ENCODE results near the gene BBS9. TPM values are rescaled to one million over a fixed set of nuclear protein-coding genes. Genes with fewer than 3 reads are reported as not detected.

BBS9 gene
- total RNA-seq, 1 experiment from 2014 or later, result 9.1 TPM

DNA sequence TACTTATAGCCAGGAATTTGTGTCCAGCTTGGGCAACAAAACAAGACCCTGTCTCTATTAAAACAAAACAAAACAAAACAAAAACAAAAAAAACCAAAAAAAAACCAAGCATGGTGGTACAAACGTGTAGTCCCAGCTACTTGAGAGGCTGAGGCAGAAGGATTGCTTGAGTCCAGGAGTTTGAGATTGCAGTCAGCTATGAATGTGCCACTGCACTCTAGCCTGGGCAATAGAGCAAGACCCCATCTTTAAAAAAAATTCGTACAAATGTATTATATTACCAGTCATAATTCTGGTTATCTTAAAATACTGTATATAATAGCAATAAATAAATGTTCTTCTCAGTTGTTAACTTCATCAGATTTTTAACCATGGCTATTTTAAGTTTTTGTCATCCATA, 2.3 kb upstream of the BBS9 start:
- DNase-seq (ENCODE audit: low read depth), result no peak

- no peak for DNase-seq (ENCODE audit: low read depth)
Measured at GRCh38 chr7:33128631-33128989, 754 bp upstream of the BBS9 start.

GRCh38 chr7:33129806-33130153, 416 bp downstream of the BBS9 start:
- DNase-seq (ENCODE audit: low read depth), result no peak

- peak; percentile 54 for DNase-seq (ENCODE audit: low read depth)
Measured at GRCh38 chr7:33130184-33130583, 820 bp downstream of the BBS9 start.

DNA sequence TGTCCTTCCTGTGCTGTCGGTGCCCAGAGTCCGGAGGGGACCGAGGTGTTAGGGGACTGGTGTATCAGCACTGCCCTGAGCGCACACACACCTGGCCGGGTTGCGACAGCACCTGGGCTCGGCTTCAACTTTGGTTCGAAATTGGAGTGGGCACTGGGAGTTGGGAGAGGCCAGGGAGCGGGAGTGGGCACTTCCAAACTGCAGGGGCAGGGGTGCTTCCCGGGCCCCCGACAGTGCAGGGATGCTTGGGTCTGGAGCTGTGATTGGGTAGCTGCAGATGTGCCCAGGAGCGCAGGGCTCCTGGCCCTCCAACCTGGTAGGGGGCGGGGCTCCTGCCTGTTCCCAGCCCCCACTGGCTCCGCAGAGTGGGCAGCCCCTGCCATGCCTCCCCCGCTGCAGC, 7.7 kb downstream of the BBS9 start:
- DNase-seq (ENCODE audit: low read depth), result no peak

GRCh38 chr7:33142585-33142984, 13.2 kb downstream of the BBS9 start:
- no peak for DNase-seq (ENCODE audit: low read depth)

DNA sequence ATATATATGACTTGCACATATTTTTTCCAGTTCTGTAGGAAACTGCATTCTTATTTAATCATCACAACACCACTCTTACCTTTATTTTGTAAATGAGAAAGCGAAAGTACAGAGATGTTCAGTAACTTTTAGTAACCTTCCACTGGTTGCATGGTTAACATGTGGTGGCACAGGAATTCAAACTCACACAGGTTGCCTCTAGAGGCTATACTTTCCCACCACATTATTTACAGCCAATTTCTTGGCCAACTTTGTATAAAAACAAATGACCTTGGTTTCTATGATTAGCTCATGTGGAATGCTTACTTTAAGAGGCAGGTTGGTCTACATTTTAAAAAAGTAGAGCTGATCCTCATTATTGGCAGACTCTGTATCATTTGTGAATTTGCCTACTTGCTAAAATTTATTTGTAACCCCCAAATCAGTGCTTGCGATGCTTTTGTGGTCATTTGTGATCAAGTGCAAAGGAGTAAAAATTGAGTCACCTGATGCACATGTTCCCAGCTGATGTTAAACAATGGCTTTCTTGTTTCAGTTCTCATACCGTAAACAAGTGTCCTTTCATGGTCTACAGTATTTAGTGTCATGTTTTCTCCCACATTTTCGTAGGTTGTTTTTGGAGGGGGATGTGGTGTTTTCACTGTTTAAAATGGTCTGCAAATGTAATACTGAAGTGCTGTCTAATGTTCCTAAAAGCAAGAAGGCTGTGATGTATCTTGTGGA, 14.8 kb downstream of the BBS9 start:
- DNase-seq (ENCODE audit: low read depth), result peak; percentile 87

DNA sequence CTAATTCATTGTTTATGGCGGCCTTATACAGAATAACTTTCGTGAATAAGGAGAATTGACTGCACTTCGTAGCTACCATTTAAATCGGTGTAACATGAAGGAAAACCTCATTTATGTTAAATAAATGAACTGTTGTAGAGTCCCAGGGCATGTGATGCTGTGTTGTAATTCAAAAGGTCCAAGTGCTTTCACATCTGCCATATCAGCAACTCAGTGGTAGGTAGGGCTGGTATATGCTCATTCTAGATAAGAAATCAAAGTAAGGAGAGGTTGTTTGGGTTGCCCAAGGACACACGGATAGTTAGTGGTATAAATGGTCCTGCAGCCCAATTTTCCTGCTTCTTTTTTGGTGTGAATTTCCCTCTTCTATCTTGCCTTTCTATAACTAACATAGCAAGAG, 15.8 kb downstream of the BBS9 start:
- no peak for DNase-seq (ENCODE audit: low read depth)

DNA sequence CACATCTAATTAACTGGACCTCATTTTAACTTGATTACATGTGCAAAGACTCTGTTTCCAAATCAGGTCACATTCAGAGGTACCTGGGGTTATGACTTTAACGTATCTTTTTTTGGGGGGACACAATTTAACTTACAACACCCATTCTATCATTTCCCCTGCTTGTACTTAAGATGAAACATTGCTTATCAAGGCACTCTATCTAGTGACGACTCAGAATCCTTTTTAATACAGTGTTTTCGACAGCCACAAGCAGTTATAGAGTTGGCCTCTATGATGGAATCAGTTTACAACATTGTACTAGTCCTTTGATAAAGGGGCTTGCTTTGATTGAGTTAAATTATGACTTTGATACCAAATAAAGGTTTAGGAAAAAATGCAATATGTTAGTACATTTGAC, 22.7 kb downstream of the BBS9 start:
- DNase-seq (ENCODE audit: low read depth), result no peak

GRCh38 chr7:33155811-33156210, 26.4 kb downstream of the BBS9 start:
- peak; percentile 29 for DNase-seq (ENCODE audit: low read depth)

GRCh38 chr7:33156441-33156840, 27.1 kb downstream of the BBS9 start:
- no peak for DNase-seq (ENCODE audit: low read depth)

GRCh38 chr7:33157311-33157710, 27.9 kb downstream of the BBS9 start:
- no peak for DNase-seq (ENCODE audit: low read depth)

- DNase-seq (ENCODE audit: low read depth), result no peak
Measured at GRCh38 chr7:33157781-33158180, 28.4 kb downstream of the BBS9 start.

DNA sequence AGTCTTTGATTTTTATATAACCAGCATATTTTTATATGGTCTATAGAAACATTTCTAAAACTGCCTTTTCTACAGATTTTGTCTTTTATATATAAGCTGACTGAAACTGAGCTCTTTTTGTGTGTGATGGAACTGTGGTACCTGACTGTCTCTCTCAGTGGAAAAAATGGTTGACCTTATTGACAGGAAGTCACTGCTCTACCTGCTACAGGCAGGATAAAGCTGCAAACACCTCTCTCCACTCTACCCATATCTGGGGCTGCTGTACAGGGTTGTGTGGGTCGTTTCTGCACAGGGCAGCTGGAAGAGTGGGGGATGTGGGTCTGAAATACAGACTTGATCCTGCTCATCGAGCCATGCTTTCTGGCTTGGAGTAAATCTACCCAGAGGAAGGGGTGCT, 48.5 kb downstream of the BBS9 start:
- DNase-seq (ENCODE audit: low read depth), result no peak

DNA sequence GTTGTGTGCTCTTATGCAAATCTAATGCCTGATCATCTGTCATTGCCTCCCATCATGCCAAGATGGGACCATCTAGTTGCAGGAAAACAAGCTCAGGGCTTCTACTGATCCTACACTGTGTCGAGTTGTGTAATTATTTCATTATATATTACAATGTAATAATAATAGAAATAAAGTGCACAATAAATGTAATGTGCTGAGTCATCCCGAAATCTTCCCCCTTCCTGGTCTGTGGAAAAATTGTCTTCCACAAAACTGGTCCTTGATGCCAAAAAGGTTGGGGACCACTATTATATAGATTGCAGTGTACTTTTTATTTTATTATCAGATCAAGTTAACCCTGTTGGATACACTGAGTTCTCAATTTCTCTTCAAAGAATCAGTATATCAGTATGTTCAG, 50.2 kb downstream of the BBS9 start:
- no peak for DNase-seq (ENCODE audit: low read depth)

DNA sequence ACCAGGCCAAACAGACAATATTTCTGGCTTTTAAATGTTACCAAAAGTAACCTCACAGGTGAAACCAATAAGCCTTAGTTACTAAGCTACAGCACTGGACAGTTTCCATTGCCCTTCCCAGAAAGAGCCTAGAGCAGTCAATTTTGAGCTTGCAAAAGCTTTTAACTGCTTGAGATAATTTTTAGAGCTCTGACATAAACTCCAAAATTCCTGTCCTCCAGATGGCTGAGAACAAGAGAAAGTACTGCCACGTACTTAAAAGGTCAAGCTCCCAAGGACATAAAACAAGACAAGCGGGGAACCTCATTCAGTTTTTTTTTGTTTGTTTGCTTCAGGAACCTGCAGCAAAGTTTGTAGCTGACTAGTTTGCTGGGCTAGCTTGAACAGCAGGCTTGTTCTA, 54.1 kb downstream of the BBS9 start:
- DNase-seq (ENCODE audit: low read depth), result no peak

DNA sequence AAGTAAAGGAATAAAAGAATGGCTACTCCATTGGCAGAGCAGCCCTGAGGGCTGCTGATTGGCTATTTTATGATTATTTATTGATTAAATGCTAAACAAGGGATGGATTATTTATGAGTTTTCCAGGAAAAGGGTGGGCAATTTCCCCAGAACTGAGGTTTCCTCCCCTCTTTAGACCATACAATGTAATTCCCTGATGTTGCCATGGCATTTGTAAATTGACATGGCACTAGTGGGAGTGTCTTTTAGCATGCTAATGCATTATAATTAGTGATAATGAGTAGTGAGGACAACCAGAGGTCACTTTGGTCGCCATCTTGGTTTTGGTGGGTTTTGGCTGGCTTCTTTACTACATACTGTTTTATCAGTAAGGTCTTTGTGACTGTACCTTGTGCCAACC, 55.5 kb downstream of the BBS9 start:
- no peak for DNase-seq (ENCODE audit: low read depth)

- peak; percentile 54 for DNase-seq (ENCODE audit: low read depth)
Measured at GRCh38 chr7:33185786-33186185, 56.4 kb downstream of the BBS9 start.

DNA sequence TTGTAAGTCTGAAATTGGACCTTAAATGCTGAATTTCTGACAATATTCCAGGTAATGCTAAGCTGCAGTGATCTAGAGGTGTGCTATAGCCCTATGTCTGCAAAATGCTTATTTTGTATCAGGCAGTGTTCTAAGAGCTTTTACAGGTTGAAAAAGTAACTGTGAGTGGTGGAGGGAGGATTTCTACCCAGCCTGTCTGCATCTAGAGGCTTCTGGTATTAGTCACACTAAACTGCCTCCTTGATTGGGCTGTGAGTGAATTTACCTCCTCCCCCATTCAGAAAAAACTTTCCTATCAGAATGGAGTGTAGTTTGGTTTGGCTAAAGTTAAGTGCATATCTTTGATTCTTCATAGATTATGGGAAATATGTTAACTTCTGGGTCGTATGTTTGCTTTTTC, 56.8 kb downstream of the BBS9 start:
- DNase-seq (ENCODE audit: low read depth), result peak; percentile 50

GRCh38 chr7:33190688-33191304, 61.4 kb downstream of the BBS9 start:
- no peak for DNase-seq (ENCODE audit: low read depth)

GRCh38 chr7:33191340-33191739, 62.0 kb downstream of the BBS9 start:
- DNase-seq (ENCODE audit: low read depth), result peak; percentile 47

DNA sequence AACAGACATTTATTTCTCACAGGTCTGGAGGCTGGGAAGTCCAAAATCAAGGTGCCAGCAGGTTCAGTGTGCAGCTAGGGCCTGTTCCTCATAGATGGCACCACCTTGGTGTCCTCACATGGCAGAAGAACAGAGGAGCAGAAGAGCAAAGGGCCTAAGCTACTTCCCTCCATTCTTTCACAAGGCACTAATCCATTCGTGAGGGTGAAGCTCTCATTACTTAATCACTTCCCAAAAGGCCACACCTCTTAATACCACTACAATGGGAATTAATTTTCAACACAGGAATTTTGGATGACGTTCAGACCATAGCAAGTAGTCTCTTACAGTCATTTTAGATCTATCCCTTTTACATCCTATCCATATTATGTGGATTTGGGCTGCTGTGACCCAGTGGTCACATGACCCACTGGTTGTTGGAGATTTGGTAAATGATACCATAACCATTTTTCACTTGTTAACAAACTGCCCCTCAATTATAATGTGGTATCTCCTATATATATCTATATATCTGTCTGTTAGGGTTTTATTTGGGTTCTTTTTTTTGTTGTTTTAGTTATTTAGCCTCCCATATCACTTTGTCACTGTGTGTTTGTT, 63.4 kb downstream of the BBS9 start:
- DNase-seq (ENCODE audit: low read depth), result no peak

DNA sequence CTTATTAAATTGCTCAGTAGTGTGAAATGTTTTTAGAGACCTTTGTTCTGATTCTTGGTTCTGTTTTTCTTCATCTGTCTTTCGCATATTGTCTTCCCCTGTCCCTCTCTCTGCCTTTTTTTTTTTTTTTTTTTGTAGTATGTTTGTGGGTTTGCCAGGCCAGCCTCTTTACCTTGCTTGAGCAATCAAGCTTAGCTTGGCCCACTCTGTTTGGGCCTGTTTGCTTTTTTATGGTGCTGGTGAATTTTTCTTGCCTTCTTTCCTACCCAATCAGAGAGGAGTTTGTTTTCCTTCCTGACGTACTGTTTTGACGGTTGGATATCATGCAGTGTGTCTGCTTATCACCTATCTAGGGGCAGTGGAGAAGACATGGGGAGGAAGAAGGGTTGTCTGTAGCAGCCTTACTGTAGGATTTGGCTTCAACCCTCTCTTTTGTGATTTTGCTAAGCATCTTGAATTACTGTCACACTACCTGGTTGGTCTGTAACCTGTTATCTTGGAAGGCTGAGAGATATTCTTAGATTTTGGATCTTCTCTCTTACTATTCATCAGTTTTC, 64.0 kb downstream of the BBS9 start:
- DNase-seq (ENCODE audit: low read depth), result no peak

All from M059J (cell line).